Islet precursor cell (in vitro differentiated cells): ENCODE measurements around the gene CD14.
"Not testable (repeated sequence)": the region's sequence is repeated elsewhere in the genome, so short reads cannot be mapped to it uniquely, and the experiment has no call there.

Experiments used
- DNase-seq: peaks from one replicate; pipeline ENCODE4 v3.0.0-alpha.2; 2018

The CD14 gene

DNA sequence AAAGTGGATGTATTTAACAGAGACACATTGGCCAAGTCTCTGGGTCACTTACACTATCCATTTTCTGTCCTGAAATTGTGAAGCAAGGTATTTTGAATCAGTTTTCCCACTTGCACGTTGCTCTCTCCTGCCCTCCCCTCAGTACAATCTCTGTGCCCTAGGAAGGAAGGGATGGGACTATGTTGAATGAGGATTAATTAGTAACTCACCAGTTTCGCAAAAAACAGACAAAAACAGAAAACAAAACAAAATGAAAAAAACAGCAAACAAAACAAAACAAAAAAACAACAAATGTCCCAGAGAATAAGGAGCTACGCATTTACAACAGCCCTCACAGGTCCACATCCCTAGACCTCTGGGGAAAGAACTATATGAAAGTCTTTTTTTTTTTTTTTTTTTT, 1.1 kb upstream of the CD14 start:
- DNase-seq, result no peak

DNA sequence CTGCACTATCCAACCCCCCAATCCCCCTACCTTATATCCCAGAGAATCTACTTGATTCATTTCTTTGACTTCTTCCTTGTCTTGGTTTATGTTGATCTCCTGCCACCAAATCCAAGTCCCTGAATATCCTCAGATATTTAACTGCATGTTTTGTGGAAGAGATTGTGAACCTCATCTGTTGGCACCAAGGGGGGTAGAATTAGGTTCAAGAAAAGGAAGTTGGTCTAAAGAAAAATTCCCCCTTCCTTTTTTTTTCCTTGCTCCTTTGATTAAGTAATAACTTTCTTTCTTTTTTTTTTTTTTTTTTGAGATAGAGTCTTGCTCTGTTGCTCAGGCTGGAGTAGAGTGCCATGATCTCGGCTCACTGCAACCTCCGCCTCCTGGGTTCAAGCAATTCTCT, 526 bp upstream of the CD14 start:
- no peak for DNase-seq

DNA sequence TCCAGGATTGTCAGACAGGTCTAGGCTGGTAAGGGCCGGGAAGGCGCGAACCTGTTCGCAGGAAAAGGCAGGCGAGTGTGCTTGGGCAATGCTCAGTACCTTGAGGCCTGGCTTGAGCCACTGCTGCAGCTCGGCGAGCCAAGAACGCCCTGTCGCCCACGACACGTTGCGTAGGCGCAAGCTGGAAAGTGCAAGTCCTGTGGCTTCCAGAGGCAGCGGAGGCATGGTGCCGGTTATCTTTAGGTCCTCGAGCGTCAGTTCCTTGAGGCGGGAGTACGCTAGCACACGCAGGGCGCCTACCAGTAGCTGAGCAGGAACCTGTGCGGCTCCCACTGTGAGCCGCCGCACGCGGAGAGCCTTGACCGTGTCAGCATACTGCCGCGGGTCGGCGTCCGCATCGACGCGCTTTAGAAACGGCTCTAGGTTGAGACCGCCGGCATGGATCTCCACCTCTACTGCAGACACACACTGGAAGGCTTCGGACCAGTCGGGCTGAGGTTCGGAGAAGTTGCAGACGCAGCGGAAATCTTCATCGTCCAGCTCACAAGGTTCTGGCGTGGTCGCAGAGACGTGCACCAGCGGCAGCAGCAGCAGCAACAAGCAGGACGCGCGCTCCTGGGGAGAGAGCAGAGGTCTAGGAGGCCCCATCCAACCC, 482 bp downstream of the CD14 start:
- DNase-seq, result no peak

DNA sequence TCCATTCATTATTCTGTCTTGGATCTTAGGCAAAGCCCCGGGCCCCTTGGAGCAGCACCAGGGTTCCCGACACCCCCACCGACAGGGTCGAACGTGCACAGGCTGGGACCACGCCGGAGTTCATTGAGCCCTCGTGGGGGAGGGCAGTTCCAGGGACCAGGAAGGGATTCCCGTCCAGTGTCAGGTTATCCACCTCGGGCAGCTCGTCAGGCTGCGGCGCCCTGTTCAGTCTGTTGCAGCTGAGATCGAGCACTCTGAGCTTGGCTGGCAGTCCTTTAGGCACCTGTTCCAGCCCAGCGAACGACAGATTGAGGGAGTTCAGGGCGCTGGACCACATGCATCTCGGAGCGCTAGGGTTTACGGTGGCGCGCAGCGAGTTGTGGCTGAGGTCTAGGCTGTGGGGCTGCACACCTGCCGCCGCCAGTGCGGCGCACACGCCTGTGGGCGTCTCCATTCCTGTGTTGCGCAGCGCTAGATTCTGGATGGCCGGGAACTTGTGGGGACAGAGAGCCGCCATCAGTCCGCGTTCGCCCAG, 1.1 kb downstream of the CD14 start:
- no peak for DNase-seq

- DNase-seq, result no peak
Measured at GRCh38 chr5:140631036-140631417, 1.9 kb downstream of the CD14 start.

DNA sequence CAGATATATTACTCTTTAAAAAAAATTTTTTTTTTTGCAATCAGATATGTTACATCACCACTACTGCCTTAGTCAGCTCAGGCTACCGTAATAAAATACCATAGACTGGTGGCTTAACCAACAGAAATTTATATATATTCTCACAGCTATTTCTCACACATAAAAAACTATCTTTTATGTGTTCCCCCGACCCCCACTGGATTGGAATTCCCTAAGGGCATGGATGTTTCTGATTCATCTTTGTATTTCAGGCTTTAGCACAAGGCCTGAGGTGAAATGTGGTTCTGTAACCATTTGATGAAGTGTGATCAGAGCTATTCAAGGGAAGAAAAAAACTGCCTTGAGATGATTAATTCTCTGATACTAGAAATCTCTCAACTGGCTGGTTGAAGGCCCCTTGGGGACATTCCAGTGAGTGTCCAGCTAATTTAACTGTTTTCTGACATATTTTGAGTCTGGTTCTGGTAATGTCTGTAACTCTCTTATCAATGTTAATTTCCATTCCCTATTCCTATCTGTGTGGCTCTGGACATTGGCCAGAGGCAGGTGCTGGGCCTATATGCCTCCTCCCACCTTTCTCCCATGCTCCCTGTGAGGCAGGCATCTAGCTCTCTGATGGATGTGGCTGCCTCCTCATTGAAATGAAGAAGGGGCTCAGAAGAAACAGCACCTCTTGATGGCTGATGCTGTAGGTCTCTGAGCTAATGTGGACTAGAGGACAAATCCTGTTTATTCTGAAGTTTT, 2.5 kb downstream of the CD14 start:
- DNase-seq, result no peak

- DNase-seq, result no peak
Measured at GRCh38 chr5:140628711-140629110, 4.3 kb downstream of the CD14 start.

DNA sequence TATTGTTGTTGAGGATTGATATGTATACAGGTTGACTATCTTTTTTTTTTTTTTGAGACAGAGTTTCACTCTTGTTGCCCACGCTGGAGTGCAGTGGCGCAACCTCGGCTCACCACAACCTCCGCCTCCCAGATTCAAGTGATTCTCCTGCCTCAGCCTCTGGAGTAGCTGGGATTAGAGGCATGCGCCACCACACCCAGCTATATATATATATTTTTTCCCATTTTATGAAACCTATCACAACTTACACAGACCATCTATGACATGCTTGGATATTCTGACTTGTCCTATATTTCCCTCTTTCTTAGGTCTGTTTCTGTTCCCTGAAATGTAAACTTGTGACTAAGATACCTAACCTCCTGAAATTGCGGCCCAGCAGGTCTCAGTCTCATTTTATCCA, 5.0 kb downstream of the CD14 start:
- DNase-seq, result no peak

DNA sequence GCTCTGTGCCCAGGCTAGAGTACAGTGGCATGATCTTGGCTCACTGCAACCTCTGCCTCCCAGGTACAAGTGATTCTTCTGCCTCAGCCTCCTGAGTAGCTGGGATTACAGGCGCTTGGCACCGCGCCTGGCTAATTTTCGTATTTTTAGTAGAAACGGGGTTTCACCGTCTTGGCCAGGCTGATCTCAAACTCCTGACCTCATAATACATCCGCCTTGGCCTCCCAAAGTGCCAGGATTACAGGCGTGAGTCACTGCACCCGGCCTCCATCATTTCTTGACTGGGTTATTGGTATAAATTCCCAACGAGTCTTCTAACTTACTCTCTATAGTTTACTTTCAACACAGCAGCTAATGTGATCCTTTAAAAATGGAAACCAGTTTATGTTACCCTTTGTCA, 8.1 kb downstream of the CD14 start:
- DNase-seq, result not testable (repeated sequence)

DNA sequence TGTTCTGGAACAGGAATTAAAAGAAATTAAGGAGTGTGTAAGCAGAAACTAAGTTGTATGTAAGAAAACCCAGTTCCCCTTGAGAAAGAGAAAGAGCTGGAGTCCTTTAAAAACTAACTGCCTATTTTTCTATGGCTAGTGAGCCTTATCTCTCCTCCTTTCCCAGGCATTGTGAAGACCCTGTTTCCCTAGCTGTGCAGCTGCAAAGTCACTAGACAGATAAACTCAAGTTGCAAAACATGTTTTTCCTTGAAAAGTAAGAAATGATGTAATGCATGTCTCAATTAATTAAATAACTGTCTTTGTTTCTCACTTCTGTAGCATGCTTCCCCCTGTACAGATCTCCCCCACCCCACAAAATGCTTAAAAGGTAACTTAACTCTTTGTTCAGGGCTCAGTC, 9.9 kb downstream of the CD14 start:
- not testable (repeated sequence) for DNase-seq

- DNase-seq, result no peak
Measured at GRCh38 chr5:140622301-140622700, 10.7 kb downstream of the CD14 start.

DNA sequence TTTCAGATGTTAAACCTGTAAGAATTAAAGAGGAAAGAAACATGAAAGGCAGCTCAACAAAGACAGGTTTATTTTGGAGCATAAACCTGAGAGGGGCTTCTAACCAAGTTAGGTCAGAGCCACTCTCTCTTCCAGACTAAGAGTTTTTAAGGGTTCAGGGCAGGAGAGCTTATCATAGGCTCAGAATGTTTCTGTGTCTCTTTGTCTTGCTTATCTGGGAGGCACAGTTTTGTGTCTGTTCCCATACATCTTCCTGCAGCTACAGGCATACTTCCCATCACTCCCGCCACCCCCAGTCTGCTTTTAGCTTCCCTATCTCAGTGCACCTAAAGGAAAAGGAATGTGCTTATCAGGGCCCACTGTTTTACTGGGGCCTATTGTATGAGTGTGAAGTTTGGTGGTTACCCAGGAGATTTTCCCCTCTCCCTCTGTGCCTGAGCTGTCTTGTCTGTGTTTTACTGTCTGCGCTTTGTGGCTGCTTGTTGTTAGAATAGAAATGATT, 21.9 kb downstream of the CD14 start:
- DNase-seq, result no peak

DNA sequence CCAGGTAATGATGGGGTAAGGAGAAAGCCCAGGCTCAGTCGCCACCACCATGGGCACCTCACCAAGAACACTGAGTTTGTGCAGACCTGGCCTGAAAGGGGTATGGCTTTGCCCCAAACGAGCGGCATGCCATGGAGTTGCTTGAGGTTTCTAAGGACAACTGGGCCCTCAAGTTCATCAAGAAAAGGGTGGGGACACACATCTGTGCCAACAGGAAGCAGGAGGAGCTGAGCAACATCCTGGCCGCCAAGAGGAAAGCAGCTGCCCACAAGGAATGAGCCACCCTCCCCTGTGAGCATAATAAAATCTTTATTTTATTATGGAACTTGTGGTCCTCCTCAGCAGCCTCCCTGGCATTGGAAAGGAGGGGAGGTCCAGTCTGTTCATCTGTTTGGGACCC, 23.8 kb downstream of the CD14 start:
- no peak for DNase-seq

- DNase-seq, result no peak
Measured at GRCh38 chr5:140608722-140609121, 24.3 kb downstream of the CD14 start.

DNA sequence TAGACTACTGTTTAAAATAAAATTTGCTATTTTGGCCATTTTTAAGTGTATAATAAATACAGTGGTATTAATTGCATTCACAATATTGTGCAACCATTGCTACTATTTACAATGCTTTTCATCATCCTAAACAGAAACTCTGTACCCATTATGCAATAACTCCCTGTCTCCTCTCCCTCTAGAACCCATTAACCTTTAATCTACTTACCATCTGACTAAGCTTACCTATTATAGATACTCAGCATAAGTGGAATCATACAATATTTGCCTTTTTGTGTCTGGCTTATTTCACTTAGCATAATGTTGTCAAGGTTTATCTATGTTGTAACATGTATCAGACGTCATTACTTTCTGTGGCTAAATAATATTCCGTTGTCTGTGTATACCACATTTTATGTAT, 25.9 kb downstream of the CD14 start:
- no peak for DNase-seq

- no peak for DNase-seq
Measured at GRCh38 chr5:140605879-140606278, 27.1 kb downstream of the CD14 start.

- no peak for DNase-seq
Measured at GRCh38 chr5:140603734-140604133, 29.2 kb downstream of the CD14 start.

GRCh38 chr5:140603446-140603698, 29.6 kb downstream of the CD14 start:
- not testable (repeated sequence) for DNase-seq

DNA sequence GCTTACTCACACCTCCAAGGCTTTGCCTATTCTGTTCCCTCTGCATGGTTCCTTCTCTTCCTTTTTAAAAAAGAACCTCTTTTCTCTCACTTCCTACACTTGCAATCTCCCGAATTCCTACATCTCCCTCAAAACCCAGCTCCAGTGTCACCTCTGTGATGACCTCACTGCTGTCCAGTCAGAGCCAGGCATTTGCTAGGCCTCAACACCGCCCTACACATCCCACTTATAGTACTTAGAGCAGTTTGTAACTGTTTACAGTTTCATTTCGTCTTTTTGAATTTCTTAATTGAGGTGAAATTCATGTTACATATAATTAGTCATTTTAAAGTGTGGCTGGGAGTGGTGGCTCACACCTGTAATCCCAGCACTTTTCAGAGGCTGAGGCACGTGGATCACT, 30.8 kb downstream of the CD14 start:
- DNase-seq, result no peak

GRCh38 chr5:140600096-140600495, 32.9 kb downstream of the CD14 start:
- no peak for DNase-seq

- DNase-seq, result no peak
Measured at GRCh38 chr5:140598836-140599235, 34.1 kb downstream of the CD14 start.

DNA sequence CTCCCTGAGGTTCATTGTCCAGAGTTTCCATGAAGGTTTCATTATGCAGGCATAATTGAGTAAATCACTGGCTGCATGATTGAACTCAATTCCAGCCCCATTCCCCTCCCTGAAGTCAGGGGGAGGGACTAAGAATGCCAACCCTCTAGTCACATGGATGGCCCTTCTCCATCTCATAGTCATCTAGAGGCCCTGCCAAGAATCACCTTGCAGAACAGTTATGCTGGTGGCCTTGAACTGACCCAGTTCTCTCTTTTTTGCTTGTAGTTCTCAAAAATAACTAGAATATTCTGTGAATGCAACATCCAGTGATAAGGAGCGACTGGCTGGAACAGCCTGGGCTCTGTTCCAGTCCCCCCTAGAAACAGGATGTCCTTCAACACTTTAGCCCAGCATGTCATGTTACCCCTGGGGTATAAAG, 36.6 kb downstream of the CD14 start:
- no peak for DNase-seq

DNA sequence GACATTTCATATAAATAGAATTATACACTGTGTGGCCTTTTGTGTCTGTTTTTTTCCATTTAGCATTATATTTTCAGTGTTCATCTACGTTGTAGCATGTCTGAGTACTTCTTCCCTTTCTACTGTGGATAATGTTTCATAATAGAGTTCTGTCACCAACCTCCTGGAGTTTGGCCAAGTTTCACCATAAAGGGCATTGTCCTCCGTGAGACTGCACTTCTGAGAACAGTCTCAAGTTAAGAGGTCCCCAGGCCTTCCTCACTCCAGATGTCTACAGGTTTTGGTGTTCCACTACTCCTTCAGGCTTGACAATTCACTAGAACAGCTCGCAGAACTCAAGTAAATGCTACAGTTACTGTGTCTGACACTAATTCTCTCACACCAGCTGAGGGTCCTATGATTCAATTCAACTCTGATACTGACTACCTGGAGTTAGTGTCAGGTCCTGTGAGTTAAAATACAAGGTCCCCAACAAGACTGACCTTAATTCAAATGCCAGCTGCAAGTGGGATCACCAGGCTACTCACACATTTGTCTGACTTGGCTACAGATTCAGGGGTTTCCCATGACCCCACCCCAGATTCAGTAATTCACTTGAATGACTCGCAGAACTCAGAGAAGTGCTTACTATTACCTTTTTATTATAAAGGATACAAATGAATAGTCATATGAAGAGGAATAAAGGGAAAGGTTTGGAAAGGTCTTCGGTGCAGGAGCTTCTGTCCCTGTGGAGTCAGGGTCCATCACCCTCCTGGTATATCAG, 37.3 kb downstream of the CD14 start:
- no peak for DNase-seq

DNA sequence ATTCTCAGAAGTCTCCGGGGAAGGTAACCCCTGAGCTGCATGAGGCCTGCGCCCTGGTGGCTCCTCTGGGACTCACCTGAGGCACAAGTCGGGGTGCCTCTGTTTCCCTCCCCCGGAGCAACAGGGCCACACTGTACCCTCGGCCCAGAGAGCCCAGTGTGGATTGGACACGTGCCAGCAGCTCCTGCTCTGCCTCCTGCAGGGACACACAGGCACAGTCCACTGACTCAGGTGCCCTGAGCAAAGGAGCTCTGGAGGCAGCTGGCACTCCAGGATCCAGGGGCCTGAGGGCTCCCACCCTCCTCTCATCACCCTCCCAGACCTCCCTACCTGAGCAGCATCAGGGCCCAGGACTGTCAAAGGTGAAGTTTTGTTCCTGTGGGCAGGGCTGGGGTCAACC, 38.8 kb downstream of the CD14 start:
- no peak for DNase-seq
